NCI-H345 treated with DMSO at 0.1 percent for 48 hours (cell line): ENCODE measurements around the gene PLPP6.
"Not testable (repeated sequence)": the region's sequence is repeated elsewhere in the genome, so short reads cannot be mapped to it uniquely, and the experiment has no call there.

Experiments
- DNase-seq: peaks from one replicate; lab custom pipeline; 2025; ENCODE audit not compliant: unreplicated experiment; lab: John Stamatoyannopoulos, UW

Gene PLPP6

GRCh38 chr9:4662108-4662988 is at the start of gene PLPP6:
Gene PLPP6, plus strand, starts transcription at chr9:4662294. Its CDS starts 82 bp downstream, at chr9:4662376.
- DNase-seq = peak; percentile 90

- DNase-seq = no peak
Observed at GRCh38 chr9:4614627-4615026, 47.5 kb upstream of the PLPP6 start.

GRCh38 chr9:4615251-4615650 is 46.8 kb upstream of the PLPP6 start:
- no peak for DNase-seq

GRCh38 chr9:4615778-4616177 is 46.3 kb upstream of the PLPP6 start:
- no peak for DNase-seq

- DNase-seq = no peak
Observed at GRCh38 chr9:4617752-4618151, 44.3 kb upstream of the PLPP6 start.

GRCh38 chr9:4618700-4619099 is 43.4 kb upstream of the PLPP6 start:
- no peak for DNase-seq

- no peak for DNase-seq
Observed at GRCh38 chr9:4620057-4620765, 41.9 kb upstream of the PLPP6 start.

GRCh38 chr9:4620881-4621555 is 41.1 kb upstream of the PLPP6 start:
- DNase-seq = no peak

- no peak for DNase-seq
Observed at GRCh38 chr9:4622016-4622415, 40.1 kb upstream of the PLPP6 start.

- no peak for DNase-seq
Observed at GRCh38 chr9:4630836-4631235, 31.3 kb upstream of the PLPP6 start.

GRCh38 chr9:4638968-4639367 is 23.1 kb upstream of the PLPP6 start:
- no peak for DNase-seq

- DNase-seq = no peak
Observed at GRCh38 chr9:4639420-4639819, 22.7 kb upstream of the PLPP6 start.

GRCh38 chr9:4640027-4640426 is 22.1 kb upstream of the PLPP6 start:
- DNase-seq = peak; percentile 12

- no peak for DNase-seq
Observed at GRCh38 chr9:4642351-4642750, 19.7 kb upstream of the PLPP6 start.

GRCh38 chr9:4654084-4654483 is 8.0 kb upstream of the PLPP6 start:
- no peak for DNase-seq

- no peak for DNase-seq
Observed at GRCh38 chr9:4654538-4654937, 7.6 kb upstream of the PLPP6 start.

- DNase-seq = not testable (repeated sequence)
Observed at GRCh38 chr9:4656196-4656595, 5.9 kb upstream of the PLPP6 start.

GRCh38 chr9:4656621-4657020 is 5.5 kb upstream of the PLPP6 start:
- DNase-seq = no peak

- no peak for DNase-seq
Observed at GRCh38 chr9:4657426-4658159, 4.5 kb upstream of the PLPP6 start.

- not testable (repeated sequence) for DNase-seq
Observed at GRCh38 chr9:4660665-4661064, 1.4 kb upstream of the PLPP6 start.

- DNase-seq = no peak
Observed at GRCh38 chr9:4661165-4661564, 929 bp upstream of the PLPP6 start.
